H9 (cell line): ENCODE data around the gene RNF40. TPM values are rescaled to one million over a fixed set of nuclear protein-coding genes. Genes with fewer than 3 reads are reported as not detected.
A peak's percentile ranks its signal among the peaks of the same experiment; 100 is the strongest.

Experiments used
- DNase-seq: peaks from one replicate; pipeline ENCODE4 v3.0.0-alpha.2; 2017
- H2AFZ ChIP-seq: one replicate; pipeline ENCODE4 v1.6.1; 2013; ENCODE audit warnings: mild to moderate bottlenecking, low read length, control low read depth, moderate library complexity
- H2AK5ac ChIP-seq: 2 replicates; pipeline ENCODE4 v1.6.1; 2013; ENCODE audit warnings: low read length, control low read depth, mixed read lengths; ENCODE audit not compliant: insufficient read length
- H2BK120ac ChIP-seq: one replicate; pipeline ENCODE4 v1.6.1; 2013; ENCODE audit warnings: low read depth, mild to moderate bottlenecking, low read length, control low read depth, inconsistent platforms; ENCODE audit not compliant: poor library complexity, severe bottlenecking
- H2BK12ac ChIP-seq: 2 replicates; pipeline ENCODE4 v1.6.1; 2013; ENCODE audit warnings: low read length, control low read depth, mixed read lengths, low read depth; ENCODE audit not compliant: insufficient read length
- H2BK15ac ChIP-seq: 2 replicates; pipeline ENCODE4 v1.6.1; 2013; ENCODE audit warnings: low read depth, low read length, control low read depth
- H2BK20ac ChIP-seq: one replicate; pipeline ENCODE4 v1.6.1; 2013; ENCODE audit warnings: low read depth, mild to moderate bottlenecking, low read length, control low read depth, inconsistent platforms; ENCODE audit not compliant: poor library complexity, severe bottlenecking
- H2BK5ac ChIP-seq: 2 replicates; pipeline ENCODE4 v1.6.1; 2013; ENCODE audit warnings: low read length, control low read depth, mixed read lengths; ENCODE audit not compliant: insufficient read length
- H3K14ac ChIP-seq: 2 replicates; pipeline ENCODE4 v1.6.1; 2013; ENCODE audit warnings: low read length, control low read depth; ENCODE audit not compliant: insufficient read depth
- H3K18ac ChIP-seq: 2 replicates; pipeline ENCODE4 v1.6.1; 2013; ENCODE audit warnings: low read depth, mild to moderate bottlenecking, mixed read lengths, low read length, control low read depth; ENCODE audit not compliant: insufficient read length
- H3K23ac ChIP-seq: 2 replicates; pipeline ENCODE4 v1.6.1; 2013; ENCODE audit warnings: low read length, control low read depth, mixed read lengths, low read depth; ENCODE audit not compliant: insufficient read length
- H3K23me2 ChIP-seq: 2 replicates; pipeline ENCODE4 v1.6.1; 2013; ENCODE audit warnings: low read depth, mild to moderate bottlenecking, mixed read lengths, low read length, control low read depth; ENCODE audit not compliant: insufficient read length, poor library complexity, severe bottlenecking
- H3K27ac ChIP-seq: 2 replicates; pipeline ENCODE4 v1.5.1; 2013; ENCODE audit warnings: low read length, control low read depth, mixed read lengths, low read depth; ENCODE audit not compliant: insufficient read length
- H3K27me3 ChIP-seq: 2 replicates; pipeline ENCODE4 v1.6.1; 2013; ENCODE audit warnings: low read length, control low read depth, inconsistent platforms; ENCODE audit not compliant: insufficient read depth
- H3K4ac ChIP-seq: 2 replicates; pipeline ENCODE4 v1.6.1; 2013; ENCODE audit warnings: low read depth, mild to moderate bottlenecking, control low read depth, inconsistent platforms, low read length, moderate library complexity
- H3K4me1 ChIP-seq: 2 replicates; pipeline ENCODE4 v1.6.1; 2013; ENCODE audit warnings: low read length, control low read depth, inconsistent platforms; ENCODE audit not compliant: insufficient read depth
- H3K4me2 ChIP-seq: 2 replicates; pipeline ENCODE4 v1.6.1; 2013; ENCODE audit warnings: low read length, control low read depth, mixed read lengths; ENCODE audit not compliant: insufficient read length, insufficient read depth
- H3K56ac ChIP-seq: 2 replicates; pipeline ENCODE4 v1.6.1; 2013; ENCODE audit warnings: low read depth, mild to moderate bottlenecking, mixed read lengths, low read length, control low read depth; ENCODE audit not compliant: insufficient read length
- H3K79me1 ChIP-seq: 2 replicates; pipeline ENCODE4 v1.6.1; 2013; ENCODE audit warnings: low read depth, mild to moderate bottlenecking, moderate library complexity, low read length, control low read depth, inconsistent platforms; ENCODE audit not compliant: insufficient read depth, poor library complexity, severe bottlenecking
- H3K79me2 ChIP-seq: 2 replicates; pipeline ENCODE4 v1.6.1; 2013; ENCODE audit warnings: low read length, control low read depth, inconsistent platforms; ENCODE audit not compliant: insufficient read depth
- H3K9ac ChIP-seq: 2 replicates; pipeline ENCODE4 v1.6.1; 2013; ENCODE audit warnings: low read length, control low read depth, mixed read lengths; ENCODE audit not compliant: insufficient read length; ENCODE audit errors: extremely low read depth
- H3K9me3 ChIP-seq: one replicate; pipeline ENCODE4 v1.6.1; 2013; ENCODE audit warnings: low read depth, low read length, inconsistent platforms; ENCODE audit not compliant: control insufficient read depth
- H3T11ph ChIP-seq: one replicate; pipeline ENCODE4 v1.6.1; 2013; ENCODE audit warnings: mild to moderate bottlenecking, low read length, control low read depth, inconsistent platforms
- H4K20me1 ChIP-seq: one replicate; pipeline ENCODE4 v1.6.1; 2013; ENCODE audit not compliant: control insufficient read depth, insufficient read length, insufficient read depth
- H4K5ac ChIP-seq: 2 replicates; pipeline ENCODE4 v1.6.1; 2013; ENCODE audit warnings: low read depth, mild to moderate bottlenecking, mixed read lengths, low read length, control low read depth; ENCODE audit not compliant: insufficient read length
- H4K8ac ChIP-seq: replicated peaks from 2 replicates; pipeline ENCODE4 v1.6.1; 2013; ENCODE audit warnings: low read length, control low read depth, mixed read lengths, low read depth; ENCODE audit not compliant: insufficient read length
- H4K91ac ChIP-seq: 2 replicates; pipeline ENCODE4 v1.6.1; 2013; ENCODE audit warnings: low read depth, mild to moderate bottlenecking, moderate library complexity, mixed read lengths, low read length, control low read depth; ENCODE audit not compliant: insufficient read length
- H3K27ac Mint-ChIP-seq, 3 experiments: 2 replicates in 2 of 3; 3 replicates in 1 of 3; pipeline ENCODE4 v1.8.0; 2020 to 2021; ENCODE audit warnings: mixed read lengths in 3 of 3, mild to moderate bottlenecking in 1 of 3, moderate library complexity in 1 of 3
- H3K27me3 Mint-ChIP-seq: 2 replicates; pipeline ENCODE4 v1.8.0; 2021; ENCODE audit warnings: low read depth, mild to moderate bottlenecking, moderate library complexity, mixed read lengths
- H3K36me3 Mint-ChIP-seq, 3 experiments: 2 replicates in 2 of 3; 3 replicates in 1 of 3; pipeline ENCODE4 v1.8.0; 2020 to 2021; ENCODE audit warnings: low read depth in 3 of 3, mixed read lengths in 3 of 3; ENCODE audit not compliant: insufficient read depth in 1 of 3
- H3K4me1 Mint-ChIP-seq, 2 experiments: 2 replicates each; pipeline ENCODE4 v1.8.0; 2020; ENCODE audit warnings: mixed read lengths in 2 of 2
- H3K4me3 Mint-ChIP-seq, 2 experiments: 2 replicates in 1 of 2; 3 replicates in 1 of 2; pipeline ENCODE4 v1.8.0; 2020 to 2021; ENCODE audit warnings: mild to moderate bottlenecking in 2 of 2, mixed read lengths in 2 of 2, moderate library complexity in 1 of 2
- H3K9me3 Mint-ChIP-seq, 2 experiments: 2 replicates in 1 of 2; 3 replicates in 1 of 2; pipeline ENCODE4 v1.8.0; 2020; ENCODE audit warnings: mild to moderate bottlenecking in 2 of 2, mixed read lengths in 2 of 2, moderate library complexity in 1 of 2
- WGBS: extraction: QIAGEN DNeasy Blood & Tissue Kit; methylation state at CpG from one replicate; pipeline ENCODE4 v1.1.7; 2013; ENCODE audit warnings: missing lambda C conversion rate, low lambda C conversion rate, mixed read lengths; ENCODE audit not compliant: insufficient read length; ENCODE audit errors: extremely low coverage; 5-methylcytosine and 5-hydroxymethylcytosine counted together
- total RNA-seq: library from RNA; stranded (reverse); gene quantifications from 2 replicates; pipeline ENCODE4 v1.2.1, GENCODE V29; 2021
- TF ChIP-seq, protein P1 (sequence below): fragments of 200-600 bp; sonication (generic); conservative IDR thresholded peaks from 3 replicates; pipeline ENCODE4 v1.8.0; 2021; ENCODE audit warnings: antibody characterized with exemption, mild to moderate bottlenecking

The RNF40 gene
- total RNA-seq, 1 experiment from 2014 or later = 103 TPM

DNA sequence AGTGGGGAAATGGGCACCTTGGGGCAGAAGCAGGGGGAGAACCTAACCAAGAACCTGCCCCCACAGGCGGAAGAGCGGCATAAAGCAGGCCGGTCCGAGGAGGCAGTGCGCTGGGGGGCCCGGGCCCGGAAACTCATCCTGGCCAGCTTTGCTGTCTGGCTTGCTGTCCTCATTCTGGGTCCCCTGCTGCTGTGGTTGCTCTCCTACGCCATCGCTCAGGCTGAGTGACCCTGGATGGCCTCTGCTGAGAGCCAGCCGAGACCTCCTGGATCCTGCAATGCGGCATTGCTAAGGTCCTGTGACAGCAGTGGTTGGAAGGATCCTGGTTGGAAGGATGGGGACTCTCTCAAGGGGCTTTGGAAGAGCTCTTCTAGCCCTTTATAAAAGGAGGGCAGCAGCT is 18.4 kb upstream of the RNF40 start:
- Histone ChIP-seq H3K23ac (no peak overlapping the region), H2BK20ac (no peak overlapping the region), H3K23me2 (peaks cover 5% of the 10 kb centered on the region), H3K4me2 (no peak overlapping the region), H4K8ac (no peak overlapping the region), H2AK5ac (no peak overlapping the region), H3K56ac (no peak overlapping the region), H4K5ac (no peak overlapping the region), H3K79me1 (no peaks in the 10 kb centered on the region), H4K91ac (no peak overlapping the region), H3K9me3 (no peaks in the 10 kb centered on the region), H3K14ac (no peak overlapping the region), H3K27me3 (no peaks in the 10 kb centered on the region), H3K27ac (no peak overlapping the region), H2AFZ (no peak overlapping the region), H2BK12ac (no peak overlapping the region), H3K4me1 (no peaks in the 10 kb centered on the region), H2BK15ac (no peak overlapping the region), H2BK5ac (no peak overlapping the region), H4K20me1 (no peaks in the 10 kb centered on the region), H2BK120ac (no peak overlapping the region), H3K18ac (no peak overlapping the region), H3K9ac (no peak overlapping the region), H3K79me2 (no peaks in the 10 kb centered on the region), H3K4ac (no peak overlapping the region), H3T11ph (no peak overlapping the region)
- no peaks in the 10 kb centered on the region for H3K9me3 Mint-ChIP-seq
- TF ChIP-seq, protein P1, sequence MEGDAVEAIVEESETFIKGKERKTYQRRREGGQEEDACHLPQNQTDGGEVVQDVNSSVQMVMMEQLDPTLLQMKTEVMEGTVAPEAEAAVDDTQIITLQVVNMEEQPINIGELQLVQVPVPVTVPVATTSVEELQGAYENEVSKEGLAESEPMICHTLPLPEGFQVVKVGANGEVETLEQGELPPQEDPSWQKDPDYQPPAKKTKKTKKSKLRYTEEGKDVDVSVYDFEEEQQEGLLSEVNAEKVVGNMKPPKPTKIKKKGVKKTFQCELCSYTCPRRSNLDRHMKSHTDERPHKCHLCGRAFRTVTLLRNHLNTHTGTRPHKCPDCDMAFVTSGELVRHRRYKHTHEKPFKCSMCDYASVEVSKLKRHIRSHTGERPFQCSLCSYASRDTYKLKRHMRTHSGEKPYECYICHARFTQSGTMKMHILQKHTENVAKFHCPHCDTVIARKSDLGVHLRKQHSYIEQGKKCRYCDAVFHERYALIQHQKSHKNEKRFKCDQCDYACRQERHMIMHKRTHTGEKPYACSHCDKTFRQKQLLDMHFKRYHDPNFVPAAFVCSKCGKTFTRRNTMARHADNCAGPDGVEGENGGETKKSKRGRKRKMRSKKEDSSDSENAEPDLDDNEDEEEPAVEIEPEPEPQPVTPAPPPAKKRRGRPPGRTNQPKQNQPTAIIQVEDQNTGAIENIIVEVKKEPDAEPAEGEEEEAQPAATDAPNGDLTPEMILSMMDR = no peak
- no peaks in the 10 kb centered on the region for H3K27me3 Mint-ChIP-seq
- H3K4me3 Mint-ChIP-seq = no peak overlapping the region
- peak overlapping the region in 1 of 3 experiments; percentile 26; a peak in 1 of 7 replicates for H3K27ac Mint-ChIP-seq
- peaks cover 12 to 24% of the 10 kb centered on the region in 2 experiments for H3K4me1 Mint-ChIP-seq
- H3K36me3 Mint-ChIP-seq = peaks cover 3 to 44% (median 25%) of the 10 kb centered on the region in 3 experiments; a peak in 6 of 7 replicates
- DNase-seq = no peak
- WGBS = no CpG with 5 or more reads among the region's 11 CpGs
